GM21576 (cell line): ENCODE results near the gene EEF1AKMT3.

ENCODE experiments used
- ATAC-seq: cut with Tn5 transposase; IDR thresholded peaks from one replicate; pipeline ENCODE4 v1.9.1; 2021; ENCODE audit warnings: mild to moderate bottlenecking, moderate library complexity; ENCODE audit not compliant: unreplicated experiment

The EEF1AKMT3 gene

DNA sequence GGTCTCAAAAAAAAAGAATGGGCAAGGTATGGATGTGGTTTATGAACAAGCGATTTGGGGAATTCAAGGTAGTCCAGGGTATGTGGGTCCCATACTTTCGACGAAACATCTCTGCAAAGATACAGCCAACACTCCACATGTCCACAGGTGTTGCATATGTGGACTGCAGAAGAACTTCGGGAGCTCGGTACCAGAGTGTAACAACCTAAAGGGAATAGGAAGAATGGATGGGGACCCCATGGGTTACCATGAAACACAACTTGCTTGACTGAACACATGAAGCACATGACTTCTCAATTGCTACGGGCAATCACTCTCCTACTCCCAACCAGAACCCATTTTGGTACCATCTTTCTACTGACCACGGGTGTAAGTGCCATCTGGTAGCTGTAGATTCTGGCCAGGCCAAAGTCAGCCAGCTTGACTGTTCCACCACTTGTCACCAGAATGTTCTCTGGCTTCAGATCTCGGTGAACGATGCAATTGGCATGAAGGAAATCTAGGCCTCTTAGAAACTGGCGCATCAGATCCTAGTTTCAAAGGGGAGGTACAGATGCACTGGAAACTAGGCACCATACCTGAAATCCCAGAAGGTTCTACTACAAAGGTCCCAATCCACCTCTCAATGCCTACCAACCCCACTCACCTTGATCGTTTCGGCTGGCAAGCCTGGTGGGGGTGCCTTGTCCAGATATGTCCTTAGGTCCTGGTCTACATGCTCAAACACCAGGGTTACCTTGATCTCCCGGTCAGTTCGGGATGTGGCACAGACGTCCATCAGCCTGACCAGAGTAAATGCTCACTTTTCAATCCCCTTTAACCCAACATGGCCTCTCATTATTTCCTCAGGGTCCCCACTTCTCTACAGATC, 21.6 kb upstream of the EEF1AKMT3 start:
- no peak for ATAC-seq

DNA sequence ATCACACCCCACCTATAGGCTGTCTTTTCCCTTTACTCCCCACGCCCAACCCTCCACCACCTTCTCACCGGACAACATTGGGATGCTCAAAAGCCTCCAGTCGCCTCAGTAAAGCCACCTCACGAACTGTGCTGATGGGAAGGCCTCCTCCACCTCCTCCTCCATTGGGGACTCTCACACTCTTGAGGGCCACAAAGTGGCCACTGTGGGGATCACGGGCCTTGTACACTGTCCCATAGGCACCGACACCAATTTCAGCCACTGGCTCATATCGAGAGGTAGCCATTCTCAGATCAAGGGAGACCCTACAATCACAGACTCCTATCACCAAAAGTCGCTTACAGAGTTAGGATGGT, 21.0 kb upstream of the EEF1AKMT3 start:
- no peak for ATAC-seq

DNA sequence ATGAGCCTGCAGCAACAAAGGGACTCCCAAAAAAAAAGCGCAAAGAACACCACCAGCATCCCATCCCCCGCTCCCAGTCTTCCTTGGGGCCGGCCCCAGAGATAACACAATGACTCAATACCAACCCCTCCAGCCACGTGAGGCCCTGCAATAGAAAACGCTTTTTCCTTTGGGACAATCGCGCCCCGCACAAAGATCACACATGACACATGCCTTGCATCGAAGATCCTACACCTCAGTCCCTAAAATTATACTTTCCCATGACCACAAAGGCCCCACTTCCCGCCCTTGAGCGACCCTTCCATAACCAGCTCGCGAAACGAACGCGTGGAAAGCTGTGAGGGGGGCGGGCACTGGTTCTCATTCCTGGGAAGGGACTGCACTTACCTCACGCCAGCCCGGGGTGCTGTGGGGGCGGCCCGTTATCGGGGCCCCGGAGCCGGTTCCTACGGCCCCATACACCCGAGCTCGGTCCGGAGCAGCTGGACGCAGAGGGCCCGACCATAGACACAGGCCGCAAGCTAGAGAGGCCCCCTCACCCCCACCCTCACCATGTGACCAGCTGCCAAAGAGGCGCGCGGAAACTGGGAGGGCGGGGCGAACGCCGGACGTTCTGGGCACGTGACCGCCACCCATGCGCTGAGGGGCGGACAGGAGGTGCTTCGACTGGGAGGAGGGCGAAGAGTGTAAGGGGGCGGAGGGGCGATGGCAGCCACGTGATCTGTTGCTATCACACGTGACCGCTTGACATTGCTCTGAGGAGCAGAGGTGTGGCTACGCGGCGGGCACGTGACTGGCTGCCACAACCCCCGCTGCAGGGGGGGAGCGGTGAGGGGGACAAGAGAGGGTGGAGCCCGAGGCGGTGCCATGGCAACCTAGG, 20.4 kb upstream of the EEF1AKMT3 start, which contains the start of gene CDK4:
Gene CDK4, minus strand, starts transcription at position 523 of the 880 bp plus-strand sequence. CDS start 593 bp downstream, outside the sequence.
- peak; percentile 70 for ATAC-seq

DNA sequence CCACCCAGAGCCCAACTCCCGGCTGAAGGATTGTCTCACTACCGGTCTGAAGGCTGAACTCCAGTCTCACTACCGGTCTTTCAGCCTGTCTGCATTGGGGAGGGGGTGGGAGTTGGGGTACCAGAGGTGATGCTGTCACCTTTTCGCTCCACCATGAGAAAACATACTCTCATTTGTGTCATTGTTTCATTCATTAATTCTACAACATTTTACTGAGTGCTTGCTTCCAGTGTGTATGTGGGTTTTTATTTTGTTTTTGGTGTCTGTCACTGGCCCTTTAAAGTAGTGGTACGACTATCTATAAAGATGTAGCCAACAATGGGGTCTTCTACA, 19.8 kb upstream of the EEF1AKMT3 start:
- no peak for ATAC-seq

DNA sequence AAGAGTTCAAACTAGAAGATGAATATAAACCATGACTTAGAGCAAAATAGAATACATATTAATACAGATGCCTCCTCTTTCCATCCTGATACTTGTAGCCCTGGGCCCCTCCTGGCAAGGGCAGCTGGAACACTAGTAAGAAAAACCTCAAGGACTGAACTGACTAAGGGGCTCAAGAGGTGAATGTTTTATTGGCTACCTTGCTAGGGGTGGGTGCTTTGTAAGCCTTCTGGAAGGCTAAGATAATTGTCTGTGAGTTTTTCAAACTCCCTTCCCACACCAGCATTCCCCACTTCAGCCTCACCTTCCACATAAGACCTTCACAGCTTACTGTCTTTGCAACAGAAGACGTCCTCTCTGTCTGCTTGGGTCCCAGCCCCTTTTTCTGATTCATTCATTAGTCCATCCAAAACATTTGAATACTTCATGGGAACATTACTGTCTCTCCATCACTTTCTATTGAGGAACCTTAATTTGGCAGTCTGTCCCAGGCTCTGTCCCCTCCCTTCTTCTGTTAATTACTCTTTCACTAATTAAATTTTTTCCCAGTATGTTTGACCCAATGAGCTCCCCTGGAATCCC, 18.6 kb upstream of the EEF1AKMT3 start:
- no peak for ATAC-seq

DNA sequence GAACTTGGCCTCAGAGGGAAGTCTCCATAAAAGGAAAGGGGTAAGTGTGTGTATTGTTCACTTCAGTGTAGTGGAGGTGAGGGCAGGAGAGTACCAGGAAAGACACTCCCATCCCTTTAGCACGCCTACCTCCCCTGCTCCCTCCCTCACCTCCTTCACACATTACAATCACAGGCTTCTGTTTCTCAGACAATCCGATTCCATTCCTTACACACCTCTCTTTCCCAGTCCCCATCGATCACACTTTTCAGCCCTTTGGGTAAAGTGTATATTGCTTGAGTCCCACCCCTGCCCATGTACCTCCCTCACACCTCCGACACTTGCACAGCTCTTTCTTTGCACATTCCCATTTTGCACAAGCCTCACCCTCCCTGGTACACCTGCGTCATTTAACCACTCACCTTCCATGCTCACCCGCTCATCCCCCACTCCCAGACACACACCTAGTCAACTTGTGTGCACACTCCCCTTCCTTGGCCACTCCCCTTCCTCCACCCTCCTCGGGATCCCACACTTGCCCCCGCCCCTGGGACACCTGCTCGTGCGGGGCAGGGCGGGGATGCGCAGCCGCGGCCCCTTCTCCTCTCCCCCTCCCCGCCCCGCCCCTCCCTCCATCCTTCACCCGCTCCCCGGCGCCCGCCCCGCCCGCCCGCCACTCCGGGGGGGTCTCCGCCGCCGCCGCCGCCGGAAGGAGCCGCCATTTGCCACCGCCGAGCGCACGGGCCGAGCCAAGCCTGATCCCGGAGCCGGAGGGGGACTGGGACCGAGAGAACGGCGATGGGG, 17.8 kb upstream of the EEF1AKMT3 start, which contains the start of gene MARCHF9:
Gene MARCHF9, plus strand, starts transcription at position 693 of the 783 bp plus-strand sequence. CDS start 426 bp downstream, outside the sequence.
- ATAC-seq: peak; percentile 35

DNA sequence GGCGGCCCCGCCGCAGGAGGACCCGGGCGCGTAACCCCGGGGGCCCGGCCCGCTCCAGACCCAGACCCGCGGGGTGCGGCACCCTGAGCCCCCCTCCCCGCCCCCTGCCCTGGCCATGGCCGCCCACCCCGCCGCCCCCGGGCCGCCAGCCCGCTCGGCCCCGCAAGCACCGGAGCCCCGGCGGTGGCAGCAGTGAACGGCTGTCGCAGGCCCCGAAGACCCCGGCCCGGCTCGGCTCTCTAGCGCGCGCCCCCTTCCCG, 17.3 kb upstream of the EEF1AKMT3 start:
- no peak for ATAC-seq

DNA sequence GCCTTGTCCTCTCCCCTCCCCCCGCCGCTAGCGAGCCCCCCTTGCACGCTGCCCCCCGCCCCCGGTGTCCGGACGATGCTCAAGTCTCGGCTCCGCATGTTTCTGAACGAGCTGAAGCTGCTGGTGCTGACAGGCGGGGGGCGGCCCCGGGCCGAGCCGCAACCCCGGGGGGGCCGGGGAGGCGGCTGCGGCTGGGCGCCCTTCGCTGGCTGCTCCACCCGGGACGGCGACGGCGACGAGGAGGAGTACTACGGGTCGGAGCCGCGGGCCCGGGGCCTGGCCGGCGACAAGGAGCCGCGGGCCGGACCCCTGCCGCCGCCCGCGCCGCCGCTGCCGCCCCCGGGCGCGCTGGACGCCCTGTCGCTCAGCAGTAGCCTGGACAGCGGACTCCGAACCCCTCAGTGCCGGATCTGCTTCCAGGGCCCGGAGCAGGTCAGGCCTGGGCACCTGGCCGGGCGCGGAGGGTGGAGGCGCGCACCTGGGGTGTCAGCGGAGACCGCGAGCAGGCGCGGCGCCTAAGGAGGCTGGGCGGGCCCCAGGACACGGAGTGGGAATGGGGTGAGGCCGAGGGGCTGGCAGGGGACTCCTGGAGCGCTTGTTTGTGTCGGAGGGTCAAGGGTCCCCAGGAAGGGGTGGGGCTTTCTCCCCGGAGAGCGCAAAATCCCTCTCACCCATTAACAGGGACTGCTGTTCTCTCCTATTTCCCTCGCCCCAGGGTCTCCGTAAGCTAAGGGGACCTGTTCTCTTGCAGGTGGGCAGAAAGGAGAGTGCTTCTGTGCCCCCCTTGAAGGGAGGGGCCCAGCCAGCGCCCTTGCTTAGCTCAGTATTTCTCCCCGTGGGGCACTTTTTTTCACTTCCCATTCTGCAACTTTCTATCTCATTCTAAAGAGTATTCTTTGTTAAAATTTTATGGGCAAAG, 16.7 kb upstream of the EEF1AKMT3 start:
- no peak for ATAC-seq

DNA sequence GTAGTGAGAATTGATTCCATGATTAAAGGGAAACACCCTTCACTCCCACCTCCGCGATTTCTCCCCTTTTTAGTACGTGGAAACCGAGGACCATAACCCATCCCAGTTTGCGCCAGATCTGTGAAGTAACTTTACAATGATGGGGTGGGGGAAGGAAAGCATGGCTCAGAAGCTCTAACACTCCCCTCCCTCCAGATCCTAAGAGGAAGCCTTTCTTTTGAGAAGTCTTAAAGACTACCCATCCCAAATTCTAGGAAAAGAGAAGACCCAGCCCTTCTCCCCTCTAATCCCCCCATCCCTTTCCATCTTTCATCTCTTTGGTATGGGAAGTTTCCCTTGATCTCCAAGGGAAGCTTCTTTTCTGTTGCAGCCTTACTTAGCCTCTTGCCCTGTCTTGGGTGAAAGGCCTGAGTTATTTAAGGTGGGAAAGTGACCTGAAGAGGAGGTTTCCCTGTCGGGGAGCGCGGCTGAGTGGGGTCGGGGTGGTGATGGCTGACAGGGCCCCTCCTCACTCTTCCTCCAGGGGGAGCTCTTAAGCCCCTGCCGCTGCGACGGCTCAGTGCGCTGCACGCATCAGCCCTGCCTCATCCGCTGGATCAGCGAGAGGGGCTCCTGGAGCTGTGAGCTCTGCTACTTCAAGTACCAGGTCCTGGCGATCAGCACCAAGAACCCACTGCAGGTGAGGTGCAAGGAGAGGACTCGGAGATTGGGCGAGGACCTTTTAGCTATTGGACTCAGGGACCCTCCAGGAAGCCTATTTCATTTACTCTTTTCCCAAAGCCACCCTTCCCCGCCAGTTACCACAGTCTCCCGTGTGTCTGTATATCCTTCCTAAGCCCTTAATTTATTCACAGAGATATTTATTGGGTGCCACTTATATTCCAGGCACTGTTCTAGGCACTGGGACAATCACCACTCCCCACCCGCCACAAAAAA, 15.7 kb upstream of the EEF1AKMT3 start:
- ATAC-seq: peak; percentile 22

DNA sequence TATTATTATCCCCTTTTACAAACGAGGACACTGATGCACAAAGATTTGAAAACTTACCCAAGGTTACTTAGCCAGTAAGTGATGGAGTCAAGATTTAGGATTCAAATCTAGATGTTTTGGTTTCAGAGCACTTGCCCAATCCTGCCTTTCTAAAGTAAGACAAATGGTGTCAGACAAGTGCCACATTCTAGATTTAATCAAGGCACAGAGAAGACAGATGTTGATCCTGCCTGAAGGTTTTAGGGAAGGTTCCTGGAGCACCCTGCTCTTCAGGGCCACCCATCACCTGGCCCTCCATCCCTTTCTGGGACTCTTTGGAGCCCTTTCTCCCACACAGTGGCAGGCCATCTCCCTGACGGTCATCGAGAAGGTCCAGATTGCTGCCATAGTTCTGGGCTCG, 14.6 kb upstream of the EEF1AKMT3 start:
- no peak for ATAC-seq

DNA sequence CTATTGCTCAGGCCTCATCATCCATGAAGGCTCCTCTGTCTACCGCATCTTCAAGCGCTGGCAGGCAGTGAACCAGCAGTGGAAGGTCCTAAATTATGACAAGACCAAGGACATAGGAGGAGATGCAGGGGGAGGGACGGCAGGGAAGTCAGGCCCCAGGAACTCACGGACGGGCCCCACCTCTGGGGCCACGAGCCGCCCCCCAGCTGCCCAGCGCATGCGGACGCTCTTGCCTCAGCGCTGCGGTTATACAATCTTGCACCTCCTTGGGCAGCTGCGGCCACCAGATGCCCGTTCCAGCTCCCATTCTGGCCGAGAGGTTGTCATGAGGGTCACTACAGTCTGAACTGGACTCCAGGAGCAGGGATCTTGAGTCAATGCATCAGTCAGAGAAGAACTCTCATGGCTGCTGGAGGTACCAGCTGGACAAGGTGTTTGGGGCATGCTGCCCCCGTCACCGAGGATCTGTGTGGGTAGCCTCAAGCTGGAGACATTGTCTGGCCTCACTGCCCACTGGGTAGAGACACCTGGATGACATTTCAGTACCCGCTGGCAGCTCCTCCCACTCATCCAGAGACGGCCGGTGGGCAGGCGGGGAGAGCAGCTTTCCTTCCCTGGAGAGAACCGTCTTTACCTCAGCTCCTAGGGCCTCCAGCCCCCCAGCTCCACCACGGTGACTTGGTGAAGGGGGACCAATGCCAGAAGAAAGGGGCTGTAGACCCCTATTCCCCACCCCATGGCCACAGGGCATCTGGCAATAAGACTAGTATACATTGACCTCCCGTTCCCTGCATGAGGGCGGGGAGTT, 13.7 kb upstream of the EEF1AKMT3 start:
- ATAC-seq: no peak

DNA sequence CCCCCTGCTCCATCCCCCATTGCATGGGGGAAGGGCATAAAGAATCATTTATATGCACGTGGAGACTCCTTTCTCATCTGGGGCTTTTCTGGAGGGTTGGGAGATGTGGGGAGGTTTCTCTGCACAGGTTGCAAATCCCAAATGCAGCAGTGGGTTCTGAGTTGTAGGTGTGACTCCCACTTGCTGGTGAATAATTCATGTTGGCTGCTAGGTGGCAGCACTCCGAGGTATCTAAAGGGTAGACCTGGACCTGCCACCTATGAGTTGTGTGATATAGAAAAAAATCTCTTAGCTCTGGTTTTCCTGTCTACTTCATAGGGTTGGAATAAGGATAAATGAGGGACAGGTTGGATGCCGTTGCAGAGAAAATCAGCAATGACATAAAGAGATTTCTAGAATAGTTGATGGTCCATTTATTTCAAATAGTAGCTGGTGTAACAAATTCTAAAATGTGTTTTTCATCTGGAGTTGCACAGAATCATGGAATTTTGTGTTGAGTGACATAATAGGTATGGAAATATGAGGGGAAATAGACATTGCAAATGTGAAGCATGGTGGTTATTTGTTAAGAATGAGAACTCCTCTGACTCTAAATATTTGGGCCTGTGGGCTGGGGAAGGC, 12.9 kb upstream of the EEF1AKMT3 start:
- ATAC-seq: no peak

DNA sequence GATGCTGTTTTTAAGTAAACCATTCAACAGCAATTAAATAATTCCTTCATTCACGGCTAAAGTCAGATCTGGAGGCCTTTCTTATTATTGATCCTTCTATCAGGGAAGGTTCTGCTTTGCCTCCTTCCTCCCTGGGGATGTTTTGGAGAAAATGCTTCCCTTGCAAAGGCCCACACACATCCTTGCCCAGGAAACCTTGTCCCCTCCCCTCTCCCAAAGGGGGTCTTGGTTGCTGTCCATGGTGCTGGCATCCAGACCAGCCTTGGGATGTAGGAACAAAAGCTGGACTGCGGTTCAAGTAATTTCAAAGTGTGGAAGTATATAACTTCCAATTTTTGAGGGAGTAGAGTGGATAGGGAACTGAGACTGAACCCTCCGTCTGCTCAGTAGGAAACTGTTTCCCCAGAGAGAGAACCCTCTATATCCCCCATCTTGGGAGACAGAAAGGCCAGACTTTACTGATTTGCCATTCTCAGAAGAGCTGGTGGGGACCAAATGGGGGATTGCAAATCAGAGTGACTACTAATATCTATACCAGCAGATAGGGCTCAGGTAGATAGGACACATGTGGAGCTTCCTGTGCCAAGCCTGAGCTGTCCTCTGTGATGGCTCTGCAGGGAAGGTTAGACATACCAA, 11.9 kb upstream of the EEF1AKMT3 start:
- ATAC-seq: no peak

DNA sequence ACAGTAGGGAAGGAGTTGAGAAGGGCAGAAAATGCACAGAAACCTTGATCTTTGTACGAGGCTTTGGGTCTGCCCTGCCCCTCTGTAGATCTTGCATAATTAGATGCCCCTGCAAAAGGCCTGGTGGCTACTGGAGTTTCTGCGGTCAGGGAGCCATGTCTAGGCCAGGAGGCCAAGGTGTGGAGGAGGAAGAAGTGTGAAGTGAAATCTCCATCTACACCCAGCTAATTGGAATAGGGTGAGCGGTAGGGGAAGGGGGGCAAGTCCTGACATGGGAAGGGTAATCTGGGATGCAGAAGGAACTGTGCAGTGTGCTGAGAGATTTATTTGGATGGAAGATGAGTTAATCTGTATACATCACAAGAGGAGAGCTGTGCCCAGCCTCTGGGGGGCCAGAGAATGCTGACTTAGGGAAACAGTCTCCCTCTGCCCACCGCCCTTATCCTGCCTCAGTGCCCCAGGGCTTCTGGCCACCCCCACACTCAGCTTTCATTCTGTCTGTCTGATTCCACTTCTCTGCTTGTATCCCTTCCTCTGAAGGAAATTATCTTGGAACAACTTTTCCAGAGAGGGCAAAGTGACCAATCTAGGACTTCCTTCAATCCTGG, 10.9 kb upstream of the EEF1AKMT3 start:
- no peak for ATAC-seq

DNA sequence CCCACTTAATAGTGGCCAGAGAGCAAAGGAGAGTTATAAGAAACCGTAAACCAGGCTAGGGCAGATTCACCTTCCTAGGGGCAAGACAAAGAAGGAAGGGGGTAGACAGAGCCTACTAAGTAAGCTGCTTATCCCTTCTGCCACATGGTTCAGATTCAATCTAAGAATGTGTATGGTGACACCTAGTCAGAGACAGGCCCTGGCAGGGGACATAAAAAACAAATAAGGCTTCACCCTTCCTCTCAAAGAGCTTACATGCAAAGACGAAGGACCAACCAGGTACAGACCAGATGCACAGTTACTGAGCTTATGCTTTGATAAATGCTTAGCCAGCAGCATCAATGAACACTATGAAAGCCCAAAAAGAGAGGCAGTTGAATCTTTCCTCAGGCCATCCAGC, 10.0 kb upstream of the EEF1AKMT3 start:
- no peak for ATAC-seq

DNA sequence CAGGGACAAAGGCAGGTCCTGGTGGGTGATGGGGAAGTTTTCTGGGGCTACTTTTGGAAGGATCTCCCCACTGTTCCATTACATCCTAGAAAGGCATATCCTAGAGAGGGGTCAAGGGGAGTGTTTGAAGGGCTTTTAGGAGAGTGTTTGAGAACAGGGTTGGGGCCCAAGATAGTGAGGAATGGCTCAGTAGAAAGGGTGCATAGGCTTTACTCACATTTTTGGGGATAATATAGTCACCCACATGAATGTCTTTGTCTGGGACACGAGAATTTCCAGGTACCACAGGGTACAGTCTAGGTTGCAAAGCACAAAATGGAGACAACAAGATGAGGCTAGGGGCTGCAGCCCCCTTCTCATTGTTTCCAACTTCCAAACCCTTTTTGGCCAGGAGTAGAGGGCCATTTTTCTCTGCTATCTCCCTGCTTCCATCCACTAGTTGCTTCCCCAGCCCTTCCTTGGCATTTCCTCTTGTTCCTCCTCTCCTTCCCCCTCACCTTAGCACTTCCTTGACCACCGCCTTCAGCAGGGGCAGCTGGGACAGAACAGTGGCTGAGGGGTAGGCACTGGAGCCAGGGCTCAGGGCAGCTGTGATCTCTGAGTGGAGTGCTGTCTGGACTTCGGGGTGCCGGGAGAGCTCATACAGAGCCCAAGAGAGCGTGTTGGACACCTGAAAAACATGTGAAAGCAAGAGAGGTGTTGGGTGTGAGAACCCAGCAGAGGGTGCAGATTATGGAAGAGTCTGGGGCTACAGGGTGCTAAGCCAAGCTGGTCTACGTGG, 8.3 kb upstream of the EEF1AKMT3 start:
- ATAC-seq: no peak
